T-cell (primary cell): ENCODE data around the gene NUP188. TPM values are rescaled to one million over a fixed set of nuclear protein-coding genes. Genes with fewer than 3 reads are reported as not detected.

Experiments
- ATAC-seq, 4 experiments: fragments of 200-7000 bp in 3 of 4; fragments of 150-1000 bp in 1 of 4; cut with Tn5 transposase; replicated peaks in 1 of 4; 1 replicate in 3 of 4; 2 replicates in 1 of 4; pipeline ENCODE4 v1.10.0; 2021; ENCODE audit warnings: moderate library complexity in 3 of 4, mild to moderate bottlenecking in 2 of 4, moderate number of reproducible peaks in 1 of 4
- CTCF ChIA-PET, 2 donors: fragments of 300-600 bp; sonication (Branson Sonifier 250); formaldehyde crosslinking; loops; one replicate each; lab custom pipeline; 2022; ENCODE audit warnings: antibody characterized with exemption in 2 of 2; lab: Charles Lee
- POLR2A ChIA-PET, 2 donors: fragments of 300-600 bp; sonication (Branson Sonifier 250); formaldehyde crosslinking; loops; one replicate each; lab custom pipeline; 2022; ENCODE audit warnings: antibody characterized with exemption in 2 of 2; lab: Charles Lee
- DNase-seq, 35 experiments: peaks; one replicate each; pipeline versions ENCODE4 v3.0.0 to v3.0.0-alpha.2; 2013 to 2023
- H3K27ac ChIP-seq: one replicate; pipeline ENCODE4 v1.5.1; 2013; ENCODE audit warnings: low read length
- H3K27me3 ChIP-seq, 2 experiments: replicated peaks in 1 of 2; 1 replicate in 1 of 2; 2 replicates in 1 of 2; pipeline versions ENCODE4 v1.6.1 to v1.7.0; 2013; ENCODE audit warnings: low read length in 1 of 2, mixed read lengths in 1 of 2; ENCODE audit not compliant: control insufficient read depth in 2 of 2, insufficient read depth in 2 of 2; ENCODE audit errors: extremely low read depth in 1 of 2
- H3K36me3 ChIP-seq, 2 donors: 1 replicate in 1 of 2; 2 replicates in 1 of 2; pipeline versions ENCODE4 v1.6.1 to v1.7.0; 2013; ENCODE audit warnings: low read length in 1 of 2; ENCODE audit not compliant: control insufficient read depth in 2 of 2, insufficient read depth in 1 of 2; ENCODE audit errors: extremely low read depth in 1 of 2
- H3K4me1 ChIP-seq, 2 experiments: 1 replicate in 1 of 2; 2 replicates in 1 of 2; pipeline versions ENCODE4 v1.6.1 to v1.7.0; 2013; ENCODE audit warnings: low read length in 2 of 2, mixed read lengths in 1 of 2; ENCODE audit not compliant: insufficient read depth in 2 of 2, control insufficient read depth in 1 of 2; ENCODE audit errors: extremely low read depth in 1 of 2
- H3K4me3 ChIP-seq, 2 donors: 1 replicate in 1 of 2; 2 replicates in 1 of 2; pipeline versions ENCODE4 v1.5.1 to v1.7.0; 2013; ENCODE audit warnings: mild to moderate bottlenecking in 2 of 2, low read length in 1 of 2, moderate library complexity in 1 of 2; ENCODE audit not compliant: control insufficient read depth in 1 of 2; ENCODE audit errors: extremely low read depth in 1 of 2
- H3K9me3 ChIP-seq: 2 replicates; pipeline ENCODE4 v1.7.0; 2013
- H3K27ac Mint-ChIP-seq, 2 donors: one replicate each; pipeline ENCODE4 v1.8.0; 2020 to 2021; ENCODE audit warnings: mild to moderate bottlenecking in 2 of 2, mixed read lengths in 2 of 2
- H3K27me3 Mint-ChIP-seq, 2 donors: one replicate each; pipeline ENCODE4 v1.8.0; 2021 to 2022; ENCODE audit warnings: mixed read lengths in 2 of 2
- H3K36me3 Mint-ChIP-seq: one replicate; pipeline ENCODE4 v1.8.0; 2021; ENCODE audit warnings: mixed read lengths
- H3K4me1 Mint-ChIP-seq, 3 donors: one replicate each; pipeline ENCODE4 v1.8.0; 2020 to 2022; ENCODE audit warnings: mixed read lengths in 3 of 3, mild to moderate bottlenecking in 1 of 3
- H3K4me3 Mint-ChIP-seq, 3 donors: one replicate each; pipeline ENCODE4 v1.8.0; 2020 to 2022; ENCODE audit warnings: mild to moderate bottlenecking in 3 of 3, mixed read lengths in 3 of 3, moderate library complexity in 3 of 3
- H3K9me3 Mint-ChIP-seq, 3 donors: one replicate each; pipeline ENCODE4 v1.8.0; 2020 to 2022; ENCODE audit warnings: mixed read lengths in 3 of 3
- WGBS: methylation state at CpG from one replicate; pipeline ENCODE4 v1.1.5; 2013; ENCODE audit warnings: missing lambda C conversion rate; ENCODE audit not compliant: insufficient coverage; 5-methylcytosine and 5-hydroxymethylcytosine counted together
- total RNA-seq, 35 experiments: library from RNA in 6 of 35; stranded (reverse) in 6 of 35; fragments of 120-200 nt in 1 of 35; gene quantifications; one replicate each; pipeline versions ENCODE4 v1.2.1 to v1.2.4 and lab custom pipeline; 2013 to 2026

NUP188 gene
- total RNA-seq, 5 donors from 2014 or later (not counting 1 experiment from before 2014, with no cell fraction given), result 51.0 to 78.4 (median 71.3) TPM

- ATAC-seq (no peak), DNase-seq (no peak)
- ChIA-PET CTCF (no interaction called here), POLR2A (no interaction called here)
- no peaks in the 10 kb centered on the region for H3K9me3 ChIP-seq
- no peaks in the 10 kb centered on the region for H3K9me3 Mint-ChIP-seq
- H3K4me3 ChIP-seq, result no peak overlapping the region
- no peak overlapping the region for H3K4me3 Mint-ChIP-seq
- H3K27me3 ChIP-seq, result no peaks in the 10 kb centered on the region
- 100% methylated on average over 2 of the region's 8 CpGs for WGBS
- no peaks in the 10 kb centered on the region for H3K27me3 Mint-ChIP-seq
- no peaks in the 10 kb centered on the region for H3K4me1 Mint-ChIP-seq
- H3K27ac Mint-ChIP-seq, result no peak overlapping the region
- H3K36me3 Mint-ChIP-seq, result peaks cover 80% of the 10 kb centered on the region
- peaks cover 4 to 92% of the 10 kb centered on the region in 2 donors for H3K36me3 ChIP-seq
- no peaks in the 10 kb centered on the region for H3K4me1 ChIP-seq
- no peak overlapping the region for H3K27ac ChIP-seq
Measured at GRCh38 chr9:128983536-128983935, 36.0 kb downstream of the NUP188 start.

GRCh38 chr9:128986671-128987070 lies 39.2 kb downstream of the NUP188 start:
- DNase-seq (no peak), ATAC-seq (no peak)
- Histone ChIP-seq H3K4me1 (no peaks in the 10 kb centered on the region), H3K27me3 (no peaks in the 10 kb centered on the region), H3K9me3 (no peaks in the 10 kb centered on the region), H3K4me3 (no peak overlapping the region), H3K27ac (no peak overlapping the region), H3K36me3 (peaks cover 4 to 90% of the 10 kb centered on the region in 2 donors)
- CTCF ChIA-PET, result no interaction called here
- Mint-ChIP-seq H3K9me3 (no peaks in the 10 kb centered on the region), H3K36me3 (peaks cover 59% of the 10 kb centered on the region), H3K27ac (peak overlapping the region in 1 of 2 donors; percentile 49), H3K27me3 (no peaks in the 10 kb centered on the region), H3K4me1 (no peaks in the 10 kb centered on the region), H3K4me3 (no peak overlapping the region)
- WGBS, result 95% methylated on average over 5 of the region's 5 CpGs
- POLR2A ChIA-PET, result interaction anchor here in 1 of 2 donors (0.6 kb wide), 1 partner anchor 45 kb away, joined by 5 read pairs; no protein-coding TSS in a partner anchor

- Mint-ChIP-seq H3K36me3 (peaks cover 56% of the 10 kb centered on the region), H3K4me1 (no peaks in the 10 kb centered on the region), H3K27ac (no peak overlapping the region), H3K9me3 (no peaks in the 10 kb centered on the region), H3K4me3 (no peak overlapping the region), H3K27me3 (no peaks in the 10 kb centered on the region)
- no peak overlapping the region for H3K27ac ChIP-seq
- H3K4me3 ChIP-seq, result no peak overlapping the region
- ChIA-PET POLR2A (interaction anchor here in 1 of 2 donors (0.6 kb wide), 1 partner anchor 458 kb away, joined by 8 read pairs; no protein-coding TSS in a partner anchor), CTCF (no interaction called here)
- 100% methylated on average over 1 of the region's 5 CpGs for WGBS
- H3K9me3 ChIP-seq, result no peaks in the 10 kb centered on the region
- peaks cover 4 to 86% of the 10 kb centered on the region in 2 donors for H3K36me3 ChIP-seq
- DNase-seq, result no peak
- no peak for ATAC-seq
- no peaks in the 10 kb centered on the region for H3K4me1 ChIP-seq
- H3K27me3 ChIP-seq, result no peaks in the 10 kb centered on the region
Measured at GRCh38 chr9:128987805-128988204, 40.3 kb downstream of the NUP188 start.

DNA sequence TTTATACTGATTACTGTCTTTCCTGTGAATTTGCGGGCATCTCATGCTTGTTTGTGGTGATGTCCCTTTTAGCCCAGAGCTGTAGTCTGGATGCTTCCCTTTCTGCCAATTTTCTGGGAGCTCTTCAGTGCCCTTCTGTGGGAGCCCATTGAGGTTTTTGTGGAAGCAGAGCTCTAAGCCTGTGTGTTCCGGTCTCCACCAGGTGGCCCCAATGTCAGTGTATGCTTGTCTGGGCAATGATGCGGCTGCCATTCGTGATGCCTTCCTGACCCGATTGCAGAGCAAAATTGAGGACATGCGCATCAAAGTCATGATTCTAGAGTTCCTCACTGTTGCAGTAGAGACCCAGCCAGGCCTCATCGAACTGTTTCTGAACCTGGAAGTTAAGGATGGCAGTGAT lies 45.5 kb downstream of the NUP188 start:
- WGBS, result 100% methylated on average over 6 of the region's 7 CpGs
- Mint-ChIP-seq H3K36me3 (peaks cover 54% of the 10 kb centered on the region), H3K27ac (no peak overlapping the region), H3K9me3 (no peaks in the 10 kb centered on the region), H3K27me3 (no peaks in the 10 kb centered on the region), H3K4me1 (peaks cover 11 to 16% (median 13%) of the 10 kb centered on the region in 3 donors), H3K4me3 (no peak overlapping the region)
- Histone ChIP-seq H3K27me3 (no peaks in the 10 kb centered on the region), H3K4me1 (peaks cover 0 to 4% of the 10 kb centered on the region in 2 experiments), H3K27ac (no peak overlapping the region), H3K4me3 (no peak overlapping the region), H3K9me3 (no peaks in the 10 kb centered on the region), H3K36me3 (peaks cover 5 to 85% of the 10 kb centered on the region in 2 donors)
- ChIA-PET POLR2A (no interaction called here), CTCF (no interaction called here)
- ATAC-seq, result no peak
- DNase-seq, result no peak

DNA sequence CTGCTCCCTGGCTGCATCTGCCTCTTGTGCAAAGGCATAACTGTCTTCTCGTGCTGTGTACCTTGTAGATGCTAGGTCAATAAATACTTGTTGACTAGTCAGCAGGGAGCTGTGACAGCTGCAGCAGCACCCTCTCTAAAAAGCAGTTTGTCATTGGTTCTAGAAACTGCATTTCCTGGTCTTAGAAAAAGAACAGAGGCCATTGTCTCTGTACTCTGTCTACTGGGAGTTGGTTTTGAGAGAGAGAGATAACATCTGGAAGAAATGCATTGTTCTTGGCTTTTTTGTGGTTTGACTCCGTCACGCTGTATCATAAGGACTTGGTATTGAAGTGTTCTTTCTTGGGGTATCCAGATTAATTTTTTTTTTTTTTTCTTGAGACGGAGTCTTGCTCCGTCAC lies 48.3 kb downstream of the NUP188 start:
- Histone ChIP-seq H3K9me3 (no peaks in the 10 kb centered on the region), H3K36me3 (peaks cover 10 to 85% of the 10 kb centered on the region in 2 donors), H3K27ac (no peak overlapping the region), H3K4me1 (peaks cover 0 to 4% of the 10 kb centered on the region in 2 experiments), H3K27me3 (no peaks in the 10 kb centered on the region), H3K4me3 (no peak overlapping the region)
- CTCF ChIA-PET, result no interaction called here
- 86% methylated on average over 5 of the region's 5 CpGs for WGBS
- Mint-ChIP-seq H3K4me3 (no peak overlapping the region), H3K36me3 (peaks cover 52% of the 10 kb centered on the region), H3K27me3 (no peaks in the 10 kb centered on the region), H3K4me1 (peaks cover 13 to 16% (median 13%) of the 10 kb centered on the region in 3 donors), H3K27ac (no peak overlapping the region), H3K9me3 (no peaks in the 10 kb centered on the region)
- ATAC-seq, result peak in 2 of 4 experiments; percentile 32 to 48
- POLR2A ChIA-PET, result no interaction called here
- DNase-seq, result no peak

DNA sequence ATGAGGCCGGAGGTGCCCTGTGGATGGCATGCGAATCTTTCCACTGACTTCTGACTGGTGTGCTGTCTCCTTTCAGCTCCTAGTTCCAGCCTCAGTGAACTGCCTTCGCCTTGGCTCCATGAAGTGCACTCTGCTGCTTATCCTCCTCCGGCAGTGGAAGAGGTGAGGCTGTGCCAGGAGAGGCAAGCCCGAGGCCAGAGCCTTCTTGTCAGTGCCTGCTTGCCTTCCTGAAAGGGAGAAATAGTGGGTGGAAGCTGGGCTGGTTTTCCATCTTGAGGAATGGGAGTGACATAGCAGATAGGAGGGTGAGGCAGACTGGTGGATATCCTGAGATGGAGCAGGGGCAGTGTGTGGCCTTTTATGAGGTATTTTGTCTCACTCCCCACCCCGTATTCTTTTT lies 51.0 kb downstream of the NUP188 start:
- Mint-ChIP-seq H3K27me3 (no peaks in the 10 kb centered on the region), H3K36me3 (peaks cover 67% of the 10 kb centered on the region), H3K27ac (no peak overlapping the region), H3K4me3 (no peak overlapping the region), H3K9me3 (no peaks in the 10 kb centered on the region), H3K4me1 (peaks cover 13 to 16% (median 13%) of the 10 kb centered on the region in 3 donors)
- H3K9me3 ChIP-seq, result no peaks in the 10 kb centered on the region
- H3K27me3 ChIP-seq, result no peaks in the 10 kb centered on the region
- no peak overlapping the region for H3K27ac ChIP-seq
- CTCF ChIA-PET, result no interaction called here
- DNase-seq (no peak), ATAC-seq (no peak)
- POLR2A ChIA-PET, result interaction anchor here in 1 of 2 donors (0.7 kb wide), 1 partner anchor 323 kb away, joined by 10 read pairs; no protein-coding TSS in a partner anchor
- no peak overlapping the region for H3K4me3 ChIP-seq
- H3K36me3 ChIP-seq, result peaks cover 20 to 90% of the 10 kb centered on the region in 2 donors
- WGBS, result 100% methylated on average over 5 of the region's 6 CpGs
- peaks cover 0 to 4% of the 10 kb centered on the region in 2 experiments for H3K4me1 ChIP-seq
